NCI-H526 treated with DMSO at 0.1 percent for 48 hours (cell line): Measurements from ENCODE around the gene ZNF212.
"Not testable (repeated sequence)": the region's sequence is repeated elsewhere in the genome, so short reads cannot be mapped to it uniquely, and the experiment has no call there.

Source experiments
- DNase-seq: peaks from one replicate; lab custom pipeline; 2025; lab: John Stamatoyannopoulos, UW

The ZNF212 gene

DNA sequence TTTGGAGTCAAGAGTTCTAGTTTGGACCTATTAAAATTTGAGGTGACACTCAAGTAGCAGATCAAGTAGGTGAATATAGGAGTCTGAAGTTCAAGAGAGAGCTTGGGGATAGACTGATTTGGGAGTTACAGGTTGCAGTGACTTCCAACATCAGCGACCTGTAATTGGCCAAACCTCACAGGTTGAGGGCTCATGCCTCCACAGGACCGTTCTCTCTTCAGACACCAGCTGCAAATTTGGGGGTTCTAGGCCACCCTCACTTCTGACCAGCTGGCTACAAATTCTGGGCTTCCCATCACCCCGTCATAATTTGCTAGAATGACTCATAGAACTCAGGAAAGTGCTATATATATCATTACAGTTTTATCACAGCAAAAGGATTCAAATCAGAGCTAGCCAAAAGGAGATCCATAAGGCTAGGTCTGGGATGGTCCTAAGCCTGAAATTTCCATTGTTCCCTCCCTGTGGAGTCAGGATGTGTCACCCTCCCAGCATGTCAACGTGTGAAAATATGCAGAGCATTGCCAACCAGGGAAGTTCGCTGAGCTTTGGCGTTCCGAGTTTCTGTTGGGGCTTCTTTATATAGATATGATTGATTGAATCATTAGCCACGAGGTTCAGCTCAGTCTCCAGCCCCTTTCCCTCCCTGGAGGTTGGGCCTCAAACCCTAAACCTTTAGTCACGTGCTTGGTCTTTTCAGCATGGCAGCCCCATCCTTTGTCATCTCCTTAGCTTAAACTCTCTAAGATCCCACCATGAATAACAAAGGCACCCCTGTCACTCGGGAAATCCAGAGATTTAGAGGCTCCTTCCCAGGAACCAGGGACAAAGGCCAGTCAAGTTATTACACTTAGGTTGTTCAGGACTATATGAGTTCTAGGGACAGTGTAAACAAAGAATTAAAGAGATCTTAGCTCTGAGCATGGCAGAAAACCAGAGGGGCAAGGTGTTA is 20.7 kb upstream of the ZNF212 start:
- no peak for DNase-seq

DNA sequence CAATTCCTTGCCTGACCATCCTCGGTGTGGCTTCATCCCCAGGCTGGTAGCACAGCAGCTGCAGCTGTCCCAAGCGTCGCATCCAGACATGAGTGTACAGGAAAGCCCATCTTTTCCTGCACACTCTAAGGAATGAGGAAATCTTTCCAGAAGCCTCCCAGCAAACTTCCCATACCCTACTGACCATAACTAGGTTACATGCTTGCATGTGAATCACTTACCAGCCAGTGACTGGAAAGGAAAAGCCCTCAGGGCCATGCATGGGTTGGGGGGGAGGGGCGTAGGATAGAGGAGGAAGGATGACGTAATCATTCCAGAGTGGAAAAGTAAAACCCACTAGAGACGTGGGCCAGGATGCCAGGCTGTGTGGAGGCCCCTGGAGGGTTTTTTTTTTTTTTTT is 18.9 kb upstream of the ZNF212 start:
- no peak for DNase-seq

DNA sequence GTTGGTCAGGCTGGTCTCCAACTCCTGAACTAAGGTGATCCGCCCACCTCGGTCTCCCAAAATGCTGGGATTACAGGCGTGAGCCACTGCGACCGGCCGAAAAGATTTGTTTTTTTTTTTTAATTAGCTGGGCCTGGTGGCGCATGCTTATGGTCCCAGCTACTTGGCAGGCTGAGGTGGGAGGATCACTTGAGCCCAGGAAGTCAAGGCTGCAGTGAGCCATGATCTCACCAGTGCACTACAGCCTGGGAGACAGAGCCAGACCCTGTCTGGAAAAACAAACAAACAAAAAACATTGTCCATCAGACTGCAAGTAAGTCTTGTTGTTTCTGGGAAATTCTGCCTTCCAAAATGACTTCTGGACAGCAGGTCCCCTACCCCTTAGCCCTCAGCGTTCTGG is 16.3 kb upstream of the ZNF212 start:
- DNase-seq: no peak

DNA sequence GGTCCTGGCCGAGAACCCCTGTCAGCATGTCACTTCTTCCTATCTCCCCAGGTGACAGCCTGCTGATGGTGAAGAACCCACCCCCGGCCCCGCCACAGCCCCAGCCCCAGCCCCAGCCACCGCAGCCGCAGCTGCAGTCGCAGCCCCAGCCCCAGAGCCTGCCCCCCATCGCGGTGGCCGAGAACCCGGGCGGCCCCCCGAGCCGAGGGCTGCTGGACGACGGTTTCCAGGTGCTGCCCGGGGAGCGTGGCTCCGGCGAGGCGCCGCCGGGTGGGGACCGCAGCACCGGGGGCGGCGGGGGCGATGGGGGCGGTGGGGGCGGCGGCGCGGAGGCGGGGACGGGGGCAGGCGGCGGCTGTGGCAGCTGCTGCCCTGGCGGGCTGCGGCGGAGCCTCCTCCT is 15.7 kb upstream of the ZNF212 start:
- DNase-seq: no peak

DNA sequence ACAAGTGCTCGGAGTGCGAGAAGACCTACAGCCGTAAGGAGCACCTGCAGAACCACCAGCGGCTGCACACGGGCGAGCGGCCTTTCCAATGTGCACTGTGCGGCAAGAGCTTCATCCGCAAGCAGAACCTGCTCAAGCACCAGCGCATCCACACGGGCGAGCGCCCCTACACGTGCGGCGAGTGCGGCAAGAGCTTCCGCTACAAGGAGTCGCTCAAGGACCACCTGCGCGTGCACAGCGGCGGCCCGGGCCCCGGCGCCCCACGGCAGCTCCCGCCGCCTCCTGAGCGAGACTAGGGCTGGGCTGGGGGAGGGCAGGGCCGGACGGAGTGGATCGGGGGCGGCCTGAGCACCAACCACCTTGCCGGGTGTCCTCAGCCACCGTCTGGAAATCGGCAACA is 15.1 kb upstream of the ZNF212 start:
- no peak for DNase-seq

DNA sequence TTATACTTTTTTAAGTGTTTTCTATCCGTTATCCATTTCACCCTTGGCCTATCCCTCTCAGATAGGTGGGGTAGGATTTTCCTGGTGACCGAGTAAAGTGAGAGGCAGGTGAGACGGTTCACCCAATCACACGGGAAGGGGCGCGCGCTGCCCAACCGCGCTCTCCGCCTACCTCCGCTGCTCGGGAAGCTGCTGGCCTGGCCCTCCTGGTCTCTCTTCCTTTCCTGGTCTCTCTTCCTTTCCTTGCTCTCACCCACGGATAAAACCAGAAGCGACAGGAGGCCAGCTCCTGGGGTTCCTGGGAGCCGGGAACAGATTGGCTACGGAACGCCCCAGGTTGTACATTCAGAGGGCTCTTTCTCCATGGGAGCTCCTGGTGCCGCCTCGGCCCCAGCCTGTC is 14.3 kb upstream of the ZNF212 start:
- DNase-seq: no peak

DNA sequence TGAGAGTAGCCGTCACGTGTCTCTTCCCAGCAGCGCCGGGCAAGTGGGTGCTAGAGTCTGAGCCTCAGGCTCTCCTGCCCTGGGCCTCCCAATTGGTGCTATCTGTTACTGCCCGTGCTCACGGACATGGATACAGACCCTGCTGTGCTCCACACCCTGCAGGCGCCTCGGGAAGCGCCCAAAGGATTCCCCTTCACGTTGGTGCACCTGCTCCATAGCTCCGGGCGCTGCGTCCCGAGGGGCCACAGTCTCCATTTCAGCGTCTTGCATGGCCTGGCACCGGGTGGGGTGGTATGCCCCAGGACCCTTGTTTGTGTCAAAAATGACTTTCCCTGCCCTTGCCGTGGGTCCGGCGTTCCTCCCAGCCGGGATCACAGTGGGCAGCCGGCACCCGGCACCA is 13.8 kb upstream of the ZNF212 start:
- no peak for DNase-seq

DNA sequence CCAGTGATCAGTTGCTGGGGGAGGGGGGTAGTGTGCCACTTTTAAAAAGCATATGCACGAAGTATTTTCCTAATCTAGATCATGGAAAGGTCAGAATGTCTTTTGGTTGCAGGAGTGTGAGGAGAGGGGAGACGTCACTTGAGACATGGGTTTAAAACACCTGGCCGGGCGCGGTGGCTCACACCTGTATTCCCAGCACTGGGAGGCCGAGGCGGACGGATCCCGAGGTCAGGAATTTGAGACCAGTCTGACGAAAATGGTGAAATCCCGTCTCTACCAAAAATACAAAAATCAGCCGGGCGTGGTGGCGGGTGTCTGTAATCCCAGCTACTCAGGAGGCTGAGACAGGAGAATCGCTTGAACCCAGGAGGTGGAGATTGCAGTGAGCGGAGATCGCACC is 13.1 kb upstream of the ZNF212 start:
- not testable (repeated sequence) for DNase-seq

DNA sequence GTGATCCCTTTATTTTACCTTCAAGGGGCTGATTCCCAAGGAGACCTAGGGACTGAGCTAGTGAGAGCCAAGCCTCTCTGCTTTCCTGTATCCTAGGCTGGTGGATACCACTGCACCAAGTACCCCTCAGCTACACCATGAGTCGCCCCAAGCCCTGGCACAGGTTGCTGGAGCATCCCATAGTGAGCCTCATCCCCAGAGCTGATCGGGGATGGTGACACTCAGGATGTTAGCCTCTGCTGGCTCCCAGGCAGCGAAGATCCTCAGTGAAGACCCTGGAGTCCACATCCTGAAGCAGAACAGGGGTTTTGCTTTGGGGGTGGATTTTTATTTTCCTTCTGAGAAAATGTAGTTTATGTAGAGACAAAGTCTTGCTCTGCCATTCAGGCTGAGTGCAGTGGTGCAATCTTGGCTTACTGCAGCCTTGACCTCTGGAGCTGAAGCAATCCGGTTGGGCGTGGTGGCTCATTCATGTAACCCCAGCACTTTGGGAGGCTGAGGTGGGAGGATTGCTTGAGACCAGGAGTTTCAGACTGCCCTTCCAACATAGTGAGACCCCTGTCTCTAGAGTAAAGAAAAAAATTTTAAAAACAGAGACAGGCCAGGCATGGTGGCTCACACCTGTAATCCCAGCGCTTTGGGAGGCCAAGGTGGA is 12.5 kb upstream of the ZNF212 start:
- DNase-seq: no peak

DNA sequence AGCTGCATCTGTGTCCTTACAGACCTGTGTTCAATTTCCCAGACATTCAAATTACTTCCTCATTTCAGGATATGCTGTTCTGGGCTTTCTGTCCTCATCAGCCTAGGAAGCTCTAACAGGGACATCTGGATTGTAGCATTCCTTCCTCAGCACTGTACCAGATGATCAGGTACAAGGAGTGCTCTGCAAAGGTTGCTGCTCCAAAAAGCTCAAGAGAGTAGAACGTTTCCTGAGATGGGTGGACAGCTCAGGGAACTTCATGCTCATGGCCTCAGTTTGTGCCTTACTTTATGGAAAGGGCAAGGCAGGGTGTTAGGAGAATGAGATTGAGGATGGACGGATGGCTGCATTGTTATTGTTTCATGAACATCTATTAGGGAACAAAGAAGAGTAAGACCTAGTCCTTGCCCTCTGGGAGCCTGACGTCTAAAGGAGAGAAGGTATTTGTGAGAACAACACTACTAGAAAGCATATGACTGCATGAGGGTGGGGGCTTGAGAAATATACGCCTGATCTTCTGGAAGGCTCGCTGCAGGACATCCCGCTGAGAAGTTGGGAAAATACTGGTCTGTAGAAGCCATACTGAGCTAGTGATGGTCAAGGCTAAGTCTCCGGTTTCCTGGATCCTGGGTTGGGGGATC is 10.5 kb upstream of the ZNF212 start:
- DNase-seq: no peak

DNA sequence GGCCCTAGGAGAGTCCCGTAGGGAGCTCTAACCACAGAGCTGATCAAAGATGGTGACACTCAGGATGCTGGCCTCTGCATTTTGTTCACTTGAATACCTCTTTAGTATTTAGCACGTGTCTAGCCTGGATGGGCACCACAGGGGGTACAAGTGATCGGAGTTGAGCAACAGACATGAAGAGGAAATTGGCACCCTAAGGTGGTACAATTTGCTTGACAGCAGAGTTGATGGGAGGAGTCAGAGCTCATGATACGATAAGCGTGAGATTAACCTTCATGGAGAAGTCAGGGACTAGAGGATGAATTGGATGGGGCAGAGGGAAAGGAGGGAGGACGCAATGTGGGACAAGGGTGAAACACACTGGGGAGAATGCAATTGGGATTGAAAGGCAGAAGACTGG is 9.9 kb upstream of the ZNF212 start:
- no peak for DNase-seq

DNA sequence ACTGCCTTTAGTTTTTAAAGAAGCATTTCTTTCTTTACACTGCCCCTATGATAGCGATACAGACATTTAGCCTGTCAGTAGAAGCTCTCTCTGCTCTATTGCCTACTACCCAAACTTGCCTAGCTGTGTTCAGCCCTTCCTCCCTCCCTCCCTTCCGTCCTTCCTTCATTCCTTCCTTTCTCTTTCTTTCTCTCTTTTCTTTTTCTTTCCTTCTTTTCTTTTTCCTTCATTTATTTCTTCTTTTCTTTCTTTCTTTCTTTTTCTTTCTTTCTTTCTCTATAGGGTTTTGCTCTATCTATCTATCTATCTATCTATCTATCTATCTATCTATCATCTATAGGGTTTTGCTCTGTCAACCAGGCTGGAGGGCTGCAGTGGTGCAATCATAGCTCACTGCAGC is 7.1 kb upstream of the ZNF212 start:
- no peak for DNase-seq

DNA sequence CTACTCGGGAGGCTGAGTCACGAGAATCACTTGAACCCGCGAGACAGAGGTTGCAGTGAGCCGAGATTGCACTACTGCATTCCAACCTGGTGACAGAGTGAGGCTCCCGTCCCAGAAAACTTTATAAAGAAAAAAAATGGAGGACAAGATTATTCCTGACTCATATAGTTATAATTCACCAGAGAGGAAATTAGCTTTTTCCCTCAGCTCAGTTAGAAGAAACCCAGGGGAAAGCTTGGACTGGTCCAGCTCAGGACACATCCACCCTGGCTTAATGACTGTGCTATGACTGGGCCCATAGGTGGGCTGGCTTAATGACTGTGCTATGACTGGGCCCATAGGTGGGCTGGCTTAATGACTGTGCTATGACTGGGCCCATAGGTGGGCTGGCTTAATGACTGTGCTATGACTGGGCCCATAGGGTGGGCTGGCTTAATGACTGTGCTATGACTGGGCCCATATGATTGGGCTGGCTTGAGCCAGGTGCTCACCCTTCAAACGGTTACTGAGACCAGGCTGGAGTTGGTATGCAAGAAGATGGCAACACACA is 5.7 kb upstream of the ZNF212 start:
- not testable (repeated sequence) for DNase-seq

DNA sequence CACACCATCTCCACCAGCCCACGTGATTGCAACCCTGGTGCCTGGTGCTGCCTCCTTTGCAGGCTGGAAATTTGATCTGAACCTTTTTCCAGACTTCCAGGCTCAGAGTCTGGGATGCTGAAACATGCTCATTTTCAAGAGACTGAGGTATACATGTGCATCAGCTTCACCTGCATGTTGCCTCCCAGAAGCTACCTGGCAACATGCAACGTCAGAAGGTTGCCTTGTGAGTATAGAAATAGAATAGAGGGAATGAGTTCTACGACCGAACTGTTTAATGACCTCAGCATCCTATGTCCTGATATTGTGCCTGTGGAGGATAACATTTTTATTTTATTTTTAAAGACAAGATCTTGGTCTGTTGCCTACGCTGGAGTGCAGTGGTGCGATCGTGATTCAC is 1.9 kb upstream of the ZNF212 start:
- DNase-seq: no peak

DNA sequence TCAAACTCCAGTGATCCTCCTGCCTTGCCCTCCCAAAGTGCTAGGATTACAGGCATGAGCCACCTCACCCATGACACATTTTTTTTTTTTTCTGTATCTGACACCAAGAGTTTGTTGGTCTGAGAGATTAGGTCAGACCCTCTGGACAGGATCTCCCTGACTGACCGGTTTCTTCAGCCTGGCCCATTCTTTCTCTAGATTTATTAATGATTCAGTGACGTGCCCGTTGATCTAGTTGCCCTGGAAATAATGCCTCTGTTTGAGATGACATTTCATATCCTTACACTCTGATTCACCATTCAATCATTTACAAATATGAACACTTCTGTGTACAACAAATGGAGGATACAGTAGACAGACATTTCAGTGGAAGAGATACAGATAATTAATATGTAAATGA is 1.4 kb upstream of the ZNF212 start:
- no peak for DNase-seq

DNA sequence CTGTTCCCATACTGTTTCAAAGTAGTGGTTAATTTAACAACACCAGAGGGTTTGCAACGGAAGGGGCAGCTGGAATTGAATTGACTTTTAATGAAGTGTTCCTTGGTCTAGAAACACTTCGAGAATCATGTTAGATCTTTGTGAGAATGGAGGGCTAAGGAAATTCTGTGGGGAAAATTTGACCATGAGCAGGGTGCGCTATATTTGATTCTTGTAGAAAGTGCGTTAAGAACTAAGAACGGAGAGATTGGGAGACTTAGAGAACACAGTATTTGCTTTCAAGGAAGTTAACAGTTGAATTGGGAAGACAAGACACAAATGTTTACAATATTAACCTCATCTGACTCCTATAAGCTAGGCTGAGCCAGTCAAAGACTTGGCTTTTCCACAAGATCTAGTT is 1.2 kb downstream of the ZNF212 start:
- no peak for DNase-seq

DNA sequence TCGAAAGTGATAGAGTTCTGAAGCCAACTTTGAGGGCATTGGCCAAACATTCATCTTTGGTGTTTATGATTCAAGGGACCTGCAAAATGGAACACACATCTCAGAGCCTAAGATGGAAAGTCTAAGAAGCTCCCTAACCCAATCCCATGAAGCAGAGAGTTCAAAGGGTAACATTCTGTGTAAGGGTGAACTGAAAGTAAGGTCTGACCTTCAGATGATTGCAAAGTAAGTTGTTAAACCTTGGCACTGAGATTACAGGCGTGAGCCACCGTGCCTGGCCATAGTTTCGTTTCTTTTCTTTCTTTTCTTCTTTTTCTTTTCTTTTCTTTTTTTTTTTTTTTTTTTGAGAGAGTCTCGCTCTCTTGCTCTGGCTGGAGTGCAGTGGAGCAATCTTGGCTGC is 2.2 kb downstream of the ZNF212 start:
- no peak for DNase-seq

DNA sequence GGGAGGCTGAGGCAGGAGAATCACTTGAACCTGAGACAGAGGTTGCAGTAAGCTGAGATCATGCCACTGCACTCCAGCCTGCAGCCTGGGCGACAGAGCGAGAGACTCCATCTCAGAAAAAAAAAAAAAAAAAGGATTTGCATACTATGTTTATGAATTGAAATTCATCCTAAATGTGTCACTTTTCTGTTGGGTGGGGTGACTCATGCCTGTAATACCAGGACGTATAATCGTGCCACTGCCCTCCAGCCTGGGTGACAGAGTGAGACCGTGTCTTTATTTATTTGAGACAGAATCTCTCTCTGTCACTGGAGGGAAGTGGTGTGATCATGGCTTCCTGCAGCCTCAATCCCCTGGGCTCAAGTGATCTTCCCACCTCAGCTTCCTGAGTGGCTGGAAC is 5.8 kb downstream of the ZNF212 start:
- no peak for DNase-seq

DNA sequence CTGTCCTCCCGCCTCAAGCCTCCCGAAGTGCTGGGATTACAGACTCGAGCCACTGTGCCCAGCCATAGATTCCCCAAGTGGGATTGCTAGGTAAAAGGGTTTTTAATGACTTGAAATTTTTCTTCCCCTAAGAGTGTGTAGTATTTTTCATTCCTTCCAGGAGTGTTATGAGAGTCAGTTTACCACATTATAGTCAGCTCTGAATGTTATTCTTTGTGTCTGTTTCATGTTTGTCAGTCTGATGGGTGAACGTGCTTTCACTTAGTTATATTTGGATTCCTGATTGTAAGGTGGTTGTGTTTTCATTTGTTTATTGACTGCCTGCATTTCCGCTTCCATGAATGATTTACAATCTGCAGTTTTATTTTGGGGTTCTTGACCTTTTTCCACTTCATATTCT is 6.3 kb downstream of the ZNF212 start:
- DNase-seq: no peak

DNA sequence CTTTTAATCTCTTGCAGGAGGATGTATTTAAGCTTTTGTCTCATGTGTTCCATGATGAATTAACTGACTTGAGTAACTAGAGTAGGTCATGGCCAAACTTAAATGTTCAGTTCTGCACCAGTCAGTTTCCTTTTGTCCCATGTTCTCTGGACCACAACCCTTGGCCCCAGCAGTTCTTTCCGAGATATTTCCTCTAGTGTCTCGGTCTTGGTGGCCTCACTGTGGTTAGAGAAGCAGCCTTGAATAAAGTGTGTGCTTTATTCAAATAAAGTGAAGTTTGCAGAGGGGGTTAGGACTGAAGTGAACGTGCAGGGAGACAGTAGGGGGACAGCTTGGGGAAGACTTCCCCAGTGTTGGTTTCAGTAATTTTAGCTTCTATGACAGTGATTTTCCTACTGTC is 9.3 kb downstream of the ZNF212 start:
- no peak for DNase-seq

DNA sequence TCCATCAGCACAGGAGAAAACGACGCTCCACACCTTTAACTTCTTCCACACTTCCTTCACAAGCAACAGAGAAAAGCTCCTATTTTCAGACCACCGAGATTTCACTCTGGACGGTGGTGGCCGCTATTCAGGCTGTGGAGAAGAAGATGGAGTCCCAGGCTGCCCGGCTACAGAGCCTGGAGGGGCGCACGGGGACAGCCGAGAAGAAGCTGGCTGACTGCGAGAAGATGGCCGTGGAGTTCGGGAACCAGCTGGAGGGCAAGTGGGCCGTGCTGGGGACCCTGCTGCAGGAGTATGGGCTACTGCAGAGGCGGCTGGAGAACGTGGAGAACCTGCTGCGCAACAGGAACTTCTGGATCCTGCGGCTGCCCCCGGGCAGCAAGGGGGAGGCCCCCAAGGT is 10.7 kb downstream of the ZNF212 start:
- not testable (repeated sequence) for DNase-seq

DNA sequence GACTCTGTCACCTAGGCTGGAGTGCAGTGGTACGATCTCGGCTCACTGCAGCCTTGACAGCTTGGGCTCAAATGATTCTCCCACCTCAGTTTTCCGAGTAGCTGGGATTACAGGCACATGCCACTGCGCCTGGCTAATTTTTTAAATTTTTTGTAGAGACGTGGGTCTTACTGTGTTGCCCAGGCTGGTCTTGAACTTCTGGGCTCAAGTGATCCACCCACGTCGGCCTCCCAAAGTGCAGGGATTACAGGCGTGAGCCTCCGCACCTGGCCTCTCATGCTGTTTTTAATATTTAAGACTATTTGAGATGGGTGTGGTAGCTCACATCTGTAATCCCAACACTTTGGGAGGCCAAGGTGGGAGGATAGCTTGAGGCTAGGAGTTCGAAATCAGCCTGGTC is 12.1 kb downstream of the ZNF212 start:
- DNase-seq: not testable (repeated sequence)

DNA sequence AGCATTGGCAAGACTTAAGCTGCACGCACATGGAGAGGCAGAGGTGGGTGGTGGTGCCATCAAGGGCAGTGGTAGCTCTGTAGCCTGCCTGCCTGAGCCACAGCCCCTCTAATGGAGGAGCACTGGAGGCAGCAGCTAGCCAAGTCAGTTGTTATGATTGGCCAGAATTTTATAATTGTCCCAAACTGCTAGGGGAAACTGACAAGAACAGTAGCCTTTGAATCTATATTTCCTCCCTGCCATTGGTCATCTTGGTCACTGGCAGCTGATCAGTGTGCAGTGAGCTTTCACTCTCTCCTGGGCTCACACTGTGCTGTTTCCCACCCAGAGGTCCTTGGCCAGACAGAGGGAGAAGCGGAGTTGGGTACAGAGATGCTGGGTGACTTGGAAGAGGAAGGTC is 12.9 kb downstream of the ZNF212 start:
- DNase-seq: no peak
